ENCODE results near the gene SLC9A9.

The SLC9A9 gene

DNA sequence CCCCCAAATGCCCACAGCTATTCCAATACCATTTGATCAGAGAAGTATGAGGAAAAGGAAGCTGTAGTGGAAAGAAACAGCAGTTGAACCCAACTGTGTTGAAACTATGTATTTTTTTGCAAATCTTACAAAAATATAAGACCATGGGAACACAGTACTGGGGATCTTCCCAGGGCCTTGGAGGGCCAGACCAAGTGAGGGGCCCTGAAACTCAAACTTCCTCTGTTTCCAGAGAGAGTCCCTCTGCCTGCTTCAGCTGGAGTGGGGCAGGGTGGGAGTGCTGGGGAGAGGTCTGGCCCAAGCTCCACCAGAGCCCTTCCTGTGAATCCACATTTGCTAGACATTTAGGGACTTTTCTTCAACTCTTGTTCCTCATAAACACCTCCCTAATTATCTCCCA lies 464.8 kb downstream of the SLC9A9 start:
- no peak for DNase-seq

DNA sequence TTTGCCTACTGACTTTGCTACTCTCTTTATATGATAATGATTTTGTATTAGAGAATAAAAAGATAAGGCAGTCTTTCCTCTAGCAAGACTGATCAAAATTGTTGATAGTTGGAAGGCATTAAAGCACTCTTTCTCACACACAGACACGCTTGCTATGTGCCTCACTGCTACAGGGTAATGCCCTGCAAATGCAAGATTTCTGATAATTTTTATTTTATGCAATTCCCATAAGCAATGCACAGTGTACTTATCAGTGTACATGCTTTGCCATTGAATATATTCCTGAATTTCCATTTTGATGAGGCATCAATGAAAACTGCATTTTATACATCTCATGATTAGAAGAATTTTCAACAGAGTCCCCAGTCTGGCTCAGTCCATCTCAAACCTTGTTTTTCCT lies 465.5 kb downstream of the SLC9A9 start:
- no peak for DNase-seq

DNA sequence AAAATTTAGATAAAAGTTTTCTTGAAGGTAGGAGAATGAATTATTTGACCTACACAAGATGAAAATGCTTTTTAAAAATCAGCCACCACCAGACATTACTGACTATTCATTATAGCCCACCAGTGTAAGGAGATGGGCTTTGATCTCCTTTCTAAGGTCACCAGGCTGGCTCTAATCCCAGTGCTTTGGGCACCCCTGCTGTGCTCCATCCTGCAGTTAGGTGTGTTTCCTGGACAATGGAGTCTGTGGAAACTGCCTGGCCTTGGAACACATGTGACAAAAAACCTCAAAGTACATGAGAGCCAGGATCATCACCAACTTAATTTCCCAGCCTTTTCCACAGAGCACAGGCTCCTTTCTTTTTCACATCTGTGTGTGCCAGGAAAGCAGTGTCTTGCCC lies 467.8 kb downstream of the SLC9A9 start:
- DNase-seq = no peak

DNA sequence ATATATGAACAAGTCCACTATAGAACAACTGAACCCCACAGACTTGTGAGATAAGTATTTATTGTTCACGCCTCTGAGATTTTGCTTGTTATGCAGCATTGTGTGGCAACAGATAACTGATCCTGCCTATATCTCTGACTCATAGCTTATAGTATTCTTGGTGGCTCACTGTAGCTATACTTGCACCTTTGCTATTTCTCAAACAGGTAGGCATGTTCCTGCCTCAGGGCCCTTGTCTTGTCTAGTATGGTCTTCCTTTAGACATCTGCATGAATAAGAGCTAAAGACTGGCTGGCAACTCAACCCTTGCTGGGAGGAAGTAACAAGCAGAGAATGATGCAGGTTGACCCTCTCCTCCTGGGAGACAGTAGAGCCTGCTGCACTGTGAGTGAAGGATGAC lies 472.6 kb downstream of the SLC9A9 start:
- no peak for DNase-seq

DNA sequence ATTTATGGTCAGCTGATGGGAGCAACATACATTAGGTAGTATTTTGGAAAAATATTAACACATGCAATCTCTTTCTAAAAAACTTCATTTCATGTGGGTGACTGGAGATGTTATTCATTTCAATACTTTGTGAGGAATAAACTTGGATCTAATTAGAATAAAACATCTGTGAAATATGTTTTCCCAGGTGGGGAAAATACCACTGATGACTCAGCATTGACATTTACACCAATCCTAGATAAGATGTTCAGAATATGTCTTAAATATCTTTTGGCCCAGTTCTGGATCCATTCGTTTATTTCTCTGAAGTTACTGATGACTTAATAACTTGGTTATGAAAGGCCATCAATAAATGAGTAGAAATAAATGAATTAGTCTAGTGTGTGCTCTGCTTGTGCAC lies 481.1 kb downstream of the SLC9A9 start:
- DNase-seq = no peak

DNA sequence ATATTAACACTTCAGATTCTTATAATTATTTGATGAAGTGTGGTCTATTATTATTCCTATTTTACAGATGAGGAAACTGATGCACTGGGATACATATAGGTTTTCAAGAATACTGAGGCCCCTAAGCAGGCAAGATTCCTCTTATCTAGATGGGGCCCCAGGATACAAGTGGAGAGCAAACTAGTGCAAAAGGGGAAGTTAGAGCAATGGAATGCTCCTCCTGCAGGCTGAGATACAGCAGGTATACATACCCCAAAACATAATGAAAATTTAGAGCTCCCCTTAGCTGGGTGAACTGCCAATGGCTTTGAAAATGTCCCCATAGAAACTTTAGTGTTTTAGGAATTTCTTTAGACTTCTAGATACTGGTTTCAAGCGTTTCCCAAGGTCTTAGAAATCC lies 481.6 kb downstream of the SLC9A9 start:
- no peak for DNase-seq

DNA sequence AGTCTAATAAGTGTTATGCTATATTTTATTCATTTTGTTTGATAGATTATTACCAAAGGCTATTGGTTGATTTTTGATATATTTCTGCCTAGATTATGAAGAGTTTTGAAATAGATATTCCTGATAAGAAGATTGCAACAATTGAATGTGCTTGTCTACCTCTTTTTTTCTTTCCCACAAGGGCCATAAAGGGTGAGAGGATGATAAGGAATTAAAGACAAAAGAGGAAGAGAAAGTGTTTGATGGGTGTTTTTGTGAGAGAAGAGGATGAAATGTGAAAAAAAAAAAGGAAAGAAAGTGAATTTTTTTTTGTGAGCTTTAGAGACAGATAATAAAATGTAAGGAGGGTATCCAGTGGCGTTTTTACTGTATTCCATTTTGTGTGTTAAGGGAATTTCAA lies 484.3 kb downstream of the SLC9A9 start:
- no peak for DNase-seq

DNA sequence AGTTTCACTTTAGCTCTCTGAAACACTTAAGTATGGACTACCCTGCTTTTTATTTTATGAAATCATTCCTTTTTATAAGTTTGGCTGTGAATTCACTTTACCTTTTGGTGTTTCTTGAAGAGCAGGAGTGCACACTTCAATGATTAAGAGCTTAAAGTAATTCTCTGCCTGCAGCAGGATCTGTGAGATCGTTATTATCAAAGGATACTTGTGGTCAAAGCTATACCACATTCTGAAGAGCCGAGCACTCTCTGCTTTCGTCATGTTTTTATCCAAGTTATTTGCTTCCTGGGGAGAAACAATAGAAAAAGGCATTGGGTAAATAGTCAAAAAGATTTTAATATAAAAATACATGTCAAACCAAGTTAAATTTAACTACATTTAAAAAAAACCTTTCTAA lies 485.0 kb downstream of the SLC9A9 start:
- DNase-seq = no peak

DNA sequence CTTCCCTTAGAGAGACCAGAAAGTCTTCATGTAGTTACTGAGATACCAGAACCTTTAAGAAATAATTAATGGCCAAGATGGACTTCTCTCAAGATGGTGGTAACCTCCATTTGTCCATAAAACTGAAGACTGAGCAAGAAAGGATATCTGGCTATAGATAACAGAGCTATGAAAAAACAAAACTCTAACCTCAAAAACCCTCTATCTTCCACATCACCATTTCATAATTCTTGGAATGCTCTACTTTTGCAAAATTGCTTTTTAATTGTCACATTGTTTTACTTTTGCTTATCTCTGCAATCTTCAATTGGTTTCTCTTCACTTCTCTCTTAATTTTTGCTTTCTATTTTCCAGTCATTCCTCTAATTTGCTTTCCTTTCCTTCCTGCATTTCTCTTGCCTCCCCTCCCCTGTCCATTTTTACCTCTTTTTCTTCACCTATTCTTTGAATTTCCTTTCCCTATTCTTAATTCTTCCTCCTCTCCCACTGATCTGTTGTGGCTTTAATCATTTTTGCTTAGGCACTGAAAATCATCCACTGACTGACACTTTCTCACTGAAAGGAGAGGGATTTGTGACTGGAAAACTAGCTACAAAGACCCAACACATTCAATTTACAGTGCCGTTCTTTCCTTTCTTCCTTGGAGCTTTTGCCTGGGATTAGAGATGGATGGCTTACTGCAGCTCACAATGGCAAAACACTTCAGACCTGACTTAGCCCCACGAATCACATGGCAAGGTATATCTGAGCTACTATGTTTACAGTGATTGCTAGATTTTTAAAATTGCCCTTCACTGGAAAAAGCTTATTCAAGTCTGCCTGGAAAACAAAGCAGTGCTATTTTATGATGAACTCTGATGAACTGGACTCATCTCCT lies 485.9 kb downstream of the SLC9A9 start:
- DNase-seq = no peak

DNA sequence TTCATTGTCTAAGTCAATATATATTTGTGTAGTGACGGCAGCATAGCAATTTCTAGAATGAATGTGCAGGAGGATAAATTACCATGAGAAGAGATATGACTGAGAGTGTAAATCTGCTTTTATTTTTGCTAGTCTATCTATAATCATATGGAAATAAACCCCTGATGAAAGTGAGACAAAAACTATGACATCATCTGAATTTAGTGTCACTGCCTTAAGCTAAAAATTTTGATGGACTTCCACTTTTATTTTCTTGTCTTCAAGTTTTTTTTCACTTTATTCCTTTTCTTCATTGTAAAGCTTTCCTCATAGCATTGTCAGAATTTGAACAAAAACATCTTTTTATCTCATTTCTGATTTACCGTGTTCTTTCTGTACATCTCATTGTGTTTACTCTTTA lies 486.7 kb downstream of the SLC9A9 start:
- no peak for DNase-seq

DNA sequence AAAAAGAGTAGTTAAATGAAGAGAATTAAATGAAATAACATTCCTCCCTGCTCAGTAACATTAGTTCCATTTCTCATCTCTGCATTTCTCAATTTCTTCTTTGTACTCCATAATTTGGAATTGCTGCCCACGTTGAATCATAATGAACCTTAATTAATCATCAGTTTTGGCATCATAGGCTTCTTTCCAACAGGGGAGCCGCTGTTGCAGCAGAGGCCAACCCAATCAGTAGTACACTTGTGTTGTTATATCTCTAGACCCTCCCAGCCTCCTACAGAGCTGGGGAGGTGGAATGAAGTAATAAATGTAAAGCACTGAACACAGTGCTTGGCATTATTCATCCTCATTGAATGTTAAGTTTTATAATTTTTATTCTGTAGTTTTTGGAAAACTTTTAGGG lies 488.0 kb downstream of the SLC9A9 start:
- DNase-seq = no peak

DNA sequence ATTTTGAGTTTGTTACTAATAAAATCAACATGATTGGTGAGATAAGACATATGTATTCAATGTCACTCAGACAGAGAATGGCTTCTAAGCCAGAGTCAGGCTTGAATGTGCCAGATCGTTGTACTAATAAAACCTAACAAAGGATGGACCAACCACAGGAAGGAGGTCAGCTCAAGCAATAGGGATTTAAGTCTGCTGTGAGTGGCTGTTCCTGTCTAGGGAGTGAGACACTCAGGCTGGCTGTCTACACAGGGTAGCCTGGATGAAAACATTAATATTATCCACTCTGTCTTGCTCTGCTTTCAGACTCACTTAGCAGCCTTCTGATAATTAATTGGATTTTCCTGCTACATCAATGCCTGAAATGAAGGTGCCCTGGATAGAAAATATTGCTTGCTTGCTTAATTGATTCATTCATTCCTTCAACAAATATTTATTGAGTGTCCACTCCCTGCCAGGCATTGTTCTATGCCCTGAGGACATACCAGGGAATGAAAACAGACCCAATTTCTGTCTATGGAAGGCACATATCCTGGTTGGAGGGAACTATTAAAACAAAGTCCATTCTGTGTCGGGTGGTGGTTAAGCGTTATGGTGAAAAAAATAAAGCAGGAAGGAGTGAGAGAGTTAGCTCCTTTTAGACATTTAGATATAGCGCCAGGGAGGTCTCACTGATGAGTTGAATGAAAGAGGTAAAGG lies 489.3 kb downstream of the SLC9A9 start:
- no peak for DNase-seq

DNA sequence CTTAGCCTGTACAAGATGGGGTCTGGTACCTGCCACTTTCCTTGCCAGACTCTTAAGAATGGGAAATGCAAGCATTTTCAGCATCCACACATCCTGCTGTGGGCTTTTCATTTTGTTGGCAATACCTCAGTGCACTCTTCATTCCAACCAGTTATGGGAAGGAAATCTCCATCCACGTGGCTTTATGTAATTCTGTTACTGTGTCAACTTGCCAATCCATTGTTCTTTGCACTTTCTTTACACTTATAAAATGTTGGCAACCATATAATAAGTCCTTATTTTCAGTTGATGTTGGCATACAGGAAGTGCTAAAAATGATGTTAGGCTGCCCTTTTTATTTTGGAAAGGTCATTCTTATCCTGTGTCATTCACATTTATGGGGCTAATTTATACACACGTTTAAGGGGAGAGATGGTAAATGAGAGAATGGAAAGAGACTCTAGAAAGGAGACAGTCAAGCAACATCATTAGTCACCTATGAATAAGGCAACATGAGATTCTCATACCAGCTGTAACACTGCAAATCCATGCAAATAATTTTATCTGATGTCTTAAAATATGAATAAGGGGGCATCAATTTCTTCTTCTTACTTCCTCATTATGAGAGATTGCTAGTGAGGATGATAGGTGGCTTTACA lies 490.0 kb downstream of the SLC9A9 start:
- no peak for DNase-seq

DNA sequence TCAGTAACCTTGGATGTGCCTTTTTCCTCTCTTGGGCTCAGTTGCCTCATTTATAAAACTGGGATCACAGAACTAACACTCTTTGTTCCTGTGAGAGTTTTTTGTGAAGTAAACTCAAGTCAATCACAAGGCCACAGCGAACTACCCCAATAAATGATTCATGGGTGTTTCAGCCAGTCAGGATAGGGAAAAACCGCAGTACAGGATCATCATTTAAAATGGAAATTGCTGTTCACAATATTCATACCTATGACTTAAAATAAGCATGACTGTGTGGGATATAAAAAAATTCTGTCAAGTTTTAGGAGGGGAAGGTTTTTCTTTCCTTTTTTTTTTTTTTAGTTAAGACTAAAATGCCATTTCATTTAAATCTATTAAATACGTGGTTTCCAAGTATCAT lies 490.6 kb downstream of the SLC9A9 start:
- DNase-seq = no peak

DNA sequence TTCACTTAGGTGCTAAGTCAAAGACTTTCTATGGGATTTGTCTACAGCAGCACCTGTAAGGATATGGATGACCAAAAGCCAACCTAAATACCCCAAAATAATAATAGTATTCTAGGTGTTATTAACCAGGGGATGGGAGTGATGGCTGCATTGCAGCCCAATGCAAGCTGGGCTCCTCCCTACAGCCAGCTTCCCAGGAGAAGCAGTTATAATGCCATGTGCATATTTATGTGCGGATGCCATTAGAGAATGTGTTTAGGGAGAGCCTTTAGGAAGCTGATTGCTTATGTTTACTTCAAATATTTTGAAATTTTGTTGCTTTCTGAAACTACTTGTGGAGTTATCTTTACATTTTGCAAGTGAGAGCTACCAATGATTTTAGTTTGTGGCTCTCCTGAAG lies 491.4 kb downstream of the SLC9A9 start:
- DNase-seq = no peak

DNA sequence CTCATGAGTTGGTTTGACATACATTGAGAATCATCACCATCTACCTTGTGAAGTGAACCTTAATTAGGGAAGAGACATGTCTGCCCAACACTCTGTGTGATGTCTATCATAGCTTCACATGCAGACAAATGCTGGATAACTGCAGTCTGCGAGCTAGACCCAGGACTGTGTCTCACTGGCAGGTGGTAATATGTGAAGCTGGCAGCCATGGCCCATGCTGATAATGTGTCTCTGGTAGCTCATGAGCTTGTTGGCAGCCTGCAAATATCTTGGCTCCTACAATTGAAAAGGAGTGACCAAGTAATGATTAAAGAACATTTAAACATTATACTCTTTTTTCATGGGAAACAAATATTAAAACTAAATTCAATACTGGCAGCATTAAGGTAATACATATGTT lies 493.9 kb downstream of the SLC9A9 start:
- DNase-seq = no peak

DNA sequence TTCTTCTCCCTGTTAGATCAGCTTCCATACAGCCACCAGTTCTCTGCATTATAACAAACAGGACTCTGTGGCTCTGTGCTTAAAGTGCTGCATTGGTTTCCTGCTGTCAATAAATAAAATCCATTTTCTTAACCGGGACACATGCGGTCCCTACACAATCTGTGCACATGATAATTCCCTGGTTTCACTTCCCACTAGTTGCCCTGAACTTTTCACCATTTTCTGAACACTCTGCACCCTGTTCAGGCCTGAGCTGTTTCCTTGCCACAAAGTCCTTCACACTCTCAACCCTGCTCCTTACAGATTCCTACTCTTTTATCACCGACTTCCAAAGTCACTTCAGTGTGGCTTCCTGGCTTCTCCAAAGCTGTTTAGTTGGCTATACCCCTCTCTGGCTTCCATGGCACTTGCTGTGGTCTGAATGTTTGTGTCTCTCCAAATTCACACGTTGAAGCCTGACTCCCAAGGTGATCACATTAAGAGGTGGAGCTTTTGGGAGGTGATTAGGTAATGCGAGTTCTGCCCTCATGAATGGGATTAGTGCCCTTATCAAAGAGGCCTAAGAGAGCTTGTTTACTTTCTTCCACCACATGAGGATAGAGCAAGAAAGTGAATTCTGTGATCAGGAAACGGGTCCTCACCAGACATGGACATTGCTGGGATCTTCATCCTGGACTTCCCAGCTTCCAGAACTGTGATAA lies 495.3 kb downstream of the SLC9A9 start:
- DNase-seq = no peak

DNA sequence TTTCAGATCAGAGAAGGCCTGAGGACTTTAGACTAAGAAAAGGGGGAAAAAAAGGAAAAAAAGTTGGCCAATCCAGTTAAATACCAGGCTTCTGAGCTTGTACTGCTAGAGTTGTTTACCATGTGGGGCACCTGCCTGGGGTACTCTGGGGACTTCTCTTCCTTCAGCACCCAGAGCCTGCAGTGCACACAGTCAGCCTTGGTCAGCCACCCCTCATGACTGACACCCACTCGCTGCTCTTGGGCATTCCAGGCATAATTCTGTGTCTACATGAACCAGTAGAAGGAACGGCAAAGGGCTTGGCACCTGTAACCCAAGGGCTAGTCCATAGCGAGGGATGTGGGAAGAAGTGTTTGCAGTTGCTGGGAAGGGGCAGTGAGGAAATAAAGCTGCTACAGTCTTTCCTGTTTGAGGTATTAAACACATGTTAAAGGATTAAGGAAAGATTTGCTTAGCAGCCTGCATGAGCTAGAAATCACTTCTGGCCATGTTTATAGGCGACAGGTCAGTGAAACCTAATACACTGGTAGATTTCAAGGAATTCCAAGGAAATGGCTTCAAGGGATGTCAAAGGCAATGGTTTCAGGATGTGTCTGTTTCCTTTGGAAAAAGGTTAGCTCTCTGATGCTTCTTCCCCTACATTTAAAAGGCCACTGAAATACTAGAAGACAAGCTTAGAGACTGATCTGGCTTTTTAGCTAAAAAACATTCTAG lies 496.2 kb downstream of the SLC9A9 start:
- DNase-seq = no peak

DNA sequence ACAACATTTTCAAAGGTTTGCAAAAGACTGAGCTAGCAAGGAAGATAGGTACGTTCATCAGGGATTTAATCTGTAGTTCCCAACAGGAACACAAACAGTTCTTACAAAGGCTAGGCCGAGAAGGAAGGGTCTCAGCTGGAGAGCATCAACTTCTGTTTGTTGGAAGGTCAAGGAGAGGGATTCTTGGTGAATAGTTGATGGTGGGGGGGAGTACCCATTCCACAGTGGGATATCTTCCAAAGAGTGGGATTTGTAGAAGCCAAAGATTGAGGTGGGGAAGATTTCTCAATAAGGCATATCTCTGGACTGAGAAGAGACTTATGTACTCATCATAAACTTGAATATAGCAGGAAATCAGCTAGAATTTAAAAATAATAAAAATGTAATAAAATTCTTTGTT lies 496.9 kb downstream of the SLC9A9 start:
- no peak for DNase-seq

DNA sequence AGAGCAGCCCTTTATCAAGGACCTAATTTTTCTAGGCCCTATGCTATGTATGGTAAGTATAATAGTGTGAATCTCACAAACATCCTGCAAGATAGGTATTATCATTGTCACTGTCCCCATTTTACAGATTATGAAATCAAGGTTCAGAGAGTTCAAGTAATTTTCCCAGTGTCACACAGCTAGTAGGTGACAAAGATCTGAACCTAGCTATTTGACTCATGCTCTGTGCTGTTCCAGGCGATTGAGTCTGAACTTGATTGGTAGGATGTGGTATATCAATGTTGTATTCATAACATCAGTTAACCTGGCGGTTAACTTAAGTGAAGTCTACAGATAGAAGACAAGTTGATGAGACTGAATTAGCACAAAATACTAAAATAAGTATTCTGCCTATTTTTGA lies 498.8 kb downstream of the SLC9A9 start:
- DNase-seq = no peak

DNA sequence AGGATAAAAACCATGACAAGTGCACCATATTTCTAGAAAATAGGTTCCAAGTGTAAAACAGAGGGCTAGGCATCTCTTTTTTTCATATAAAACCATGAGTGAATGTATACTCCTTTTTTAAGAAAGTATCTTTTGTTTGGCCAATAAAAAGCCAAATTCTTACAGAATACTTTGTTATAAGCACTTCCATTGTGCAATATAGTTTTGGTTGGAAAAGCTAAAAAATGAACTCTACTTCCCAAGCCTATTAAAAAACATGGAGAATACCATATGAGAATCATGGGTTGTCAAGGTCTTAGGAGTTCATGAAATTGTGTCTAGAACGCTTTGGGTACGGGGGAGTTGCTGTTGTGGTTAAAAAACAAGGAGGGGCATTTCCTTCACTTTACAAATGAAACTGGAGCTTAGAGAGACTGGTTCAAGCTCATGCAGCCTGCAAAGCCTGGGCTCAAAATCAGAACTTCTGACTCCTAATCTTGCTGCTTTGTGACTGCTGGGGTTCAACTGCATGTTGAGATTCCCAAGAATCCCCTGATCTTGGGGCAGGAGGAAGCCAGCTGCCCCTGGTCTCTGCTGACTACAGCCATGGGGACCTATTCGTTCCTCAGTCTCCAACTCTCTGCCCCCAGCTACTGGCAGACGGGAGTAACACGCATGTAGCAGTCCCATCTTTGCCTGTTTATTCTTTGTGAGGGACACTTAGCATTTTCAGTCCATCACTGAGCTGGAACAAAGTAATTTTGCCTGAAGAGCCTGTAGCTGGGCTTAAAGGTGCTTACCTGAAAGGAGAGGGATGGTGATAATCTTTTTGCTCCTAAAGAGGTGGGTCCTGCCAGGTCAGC lies 499.6 kb downstream of the SLC9A9 start:
- no peak for DNase-seq
